AG10803 (cell line): ENCODE results near the gene SDCCAG8.

Experiments used
- DNase-seq: peaks from one replicate; pipeline ENCODE4 v3.0.0; 2010; ENCODE audit warnings: low read depth
- H3K4me3 ChIP-seq: 2 replicates; pipeline ENCODE4 v1.5.1; 2011; ENCODE audit warnings: mild to moderate bottlenecking, low read length, control low read depth
- TF ChIP-seq, protein P1 (sequence below): conservative IDR thresholded peaks from 2 replicates; pipeline ENCODE4 v1.5.1; 2011; ENCODE audit warnings: mild to moderate bottlenecking, low read length, control low read depth, inconsistent platforms

The SDCCAG8 gene

DNA sequence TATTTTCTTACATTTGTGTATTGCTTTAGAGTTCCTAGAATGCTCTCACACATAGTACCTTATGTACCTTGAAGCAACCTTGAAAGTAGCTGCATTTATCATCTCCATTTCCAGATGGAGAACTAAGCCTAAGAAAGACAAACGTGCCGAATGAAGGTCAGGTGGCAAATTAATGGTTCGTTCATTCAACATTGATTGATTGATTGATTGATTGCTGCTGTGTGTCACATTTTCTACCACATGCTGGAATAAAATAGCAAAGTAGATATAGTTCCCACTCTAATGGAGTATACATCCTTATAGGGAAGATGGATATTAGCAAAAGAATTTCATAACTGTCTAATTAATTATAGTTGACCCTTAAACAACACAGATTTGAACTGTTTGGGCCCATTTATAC lies 172.2 kb downstream of the SDCCAG8 start:
- no peak overlapping the region for H3K4me3 ChIP-seq
- DNase-seq, result no peak
- TF ChIP-seq, protein P1, sequence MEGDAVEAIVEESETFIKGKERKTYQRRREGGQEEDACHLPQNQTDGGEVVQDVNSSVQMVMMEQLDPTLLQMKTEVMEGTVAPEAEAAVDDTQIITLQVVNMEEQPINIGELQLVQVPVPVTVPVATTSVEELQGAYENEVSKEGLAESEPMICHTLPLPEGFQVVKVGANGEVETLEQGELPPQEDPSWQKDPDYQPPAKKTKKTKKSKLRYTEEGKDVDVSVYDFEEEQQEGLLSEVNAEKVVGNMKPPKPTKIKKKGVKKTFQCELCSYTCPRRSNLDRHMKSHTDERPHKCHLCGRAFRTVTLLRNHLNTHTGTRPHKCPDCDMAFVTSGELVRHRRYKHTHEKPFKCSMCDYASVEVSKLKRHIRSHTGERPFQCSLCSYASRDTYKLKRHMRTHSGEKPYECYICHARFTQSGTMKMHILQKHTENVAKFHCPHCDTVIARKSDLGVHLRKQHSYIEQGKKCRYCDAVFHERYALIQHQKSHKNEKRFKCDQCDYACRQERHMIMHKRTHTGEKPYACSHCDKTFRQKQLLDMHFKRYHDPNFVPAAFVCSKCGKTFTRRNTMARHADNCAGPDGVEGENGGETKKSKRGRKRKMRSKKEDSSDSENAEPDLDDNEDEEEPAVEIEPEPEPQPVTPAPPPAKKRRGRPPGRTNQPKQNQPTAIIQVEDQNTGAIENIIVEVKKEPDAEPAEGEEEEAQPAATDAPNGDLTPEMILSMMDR, result no peak

DNA sequence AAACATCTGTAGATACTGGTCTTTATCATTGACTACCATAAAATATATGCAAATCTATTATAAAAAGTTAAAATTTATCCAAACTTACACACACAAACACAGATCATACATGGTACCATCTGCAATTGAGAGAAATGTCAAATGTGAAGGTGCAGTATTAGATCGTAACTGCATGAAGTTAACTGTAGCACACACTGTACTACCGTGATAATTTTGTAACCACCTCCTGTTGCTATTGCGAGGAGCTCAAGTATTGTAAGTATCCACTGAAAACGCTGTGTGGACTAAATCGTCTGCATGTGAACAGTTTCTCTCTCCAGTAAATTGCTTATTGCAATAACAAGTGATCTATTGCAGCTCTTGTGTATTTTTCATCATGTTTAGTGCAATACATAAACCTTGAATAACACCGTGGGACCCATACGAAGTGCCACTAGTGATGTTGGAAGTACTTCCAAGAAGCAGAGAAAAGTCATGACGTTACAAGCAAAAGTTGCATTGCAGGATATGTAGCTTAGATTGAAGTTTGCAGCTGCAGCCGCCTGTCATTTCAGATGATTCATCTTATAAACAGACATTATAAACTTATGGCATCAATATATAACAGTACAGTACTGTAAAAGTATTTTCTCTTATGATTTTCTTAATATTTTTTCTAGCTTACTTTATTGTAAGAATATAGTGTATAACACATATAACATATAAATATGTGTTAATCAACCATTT lies 172.9 kb downstream of the SDCCAG8 start:
- no peak overlapping the region for H3K4me3 ChIP-seq
- DNase-seq, result no peak
- TF ChIP-seq, protein P1, result no peak

DNA sequence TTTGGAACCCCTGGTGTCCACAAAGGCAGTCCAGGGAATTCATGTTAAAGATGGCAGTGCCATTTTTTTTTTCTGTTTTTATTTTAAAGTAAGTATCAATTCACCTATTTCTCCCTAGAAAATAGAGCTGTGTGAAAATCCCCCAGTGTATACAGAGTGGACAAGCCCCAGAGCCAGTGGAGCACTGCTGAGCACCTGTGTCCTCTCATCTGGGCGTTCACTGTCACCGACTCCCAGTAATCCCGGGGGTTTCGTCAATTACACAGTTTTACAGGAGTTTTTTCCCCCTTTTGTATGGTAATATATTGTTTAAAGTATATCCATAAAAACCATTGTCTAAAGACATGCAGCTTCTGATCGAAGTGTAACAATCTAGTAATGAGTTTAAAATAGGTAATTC lies 175.8 kb downstream of the SDCCAG8 start:
- TF ChIP-seq, protein P1, result no peak
- DNase-seq, result no peak
- H3K4me3 ChIP-seq, result no peak overlapping the region

GRCh38 chr1:243432136-243432535 lies 176.3 kb downstream of the SDCCAG8 start:
- no peak for DNase-seq
- no peak overlapping the region for H3K4me3 ChIP-seq
- TF ChIP-seq, protein P1, result no peak

DNA sequence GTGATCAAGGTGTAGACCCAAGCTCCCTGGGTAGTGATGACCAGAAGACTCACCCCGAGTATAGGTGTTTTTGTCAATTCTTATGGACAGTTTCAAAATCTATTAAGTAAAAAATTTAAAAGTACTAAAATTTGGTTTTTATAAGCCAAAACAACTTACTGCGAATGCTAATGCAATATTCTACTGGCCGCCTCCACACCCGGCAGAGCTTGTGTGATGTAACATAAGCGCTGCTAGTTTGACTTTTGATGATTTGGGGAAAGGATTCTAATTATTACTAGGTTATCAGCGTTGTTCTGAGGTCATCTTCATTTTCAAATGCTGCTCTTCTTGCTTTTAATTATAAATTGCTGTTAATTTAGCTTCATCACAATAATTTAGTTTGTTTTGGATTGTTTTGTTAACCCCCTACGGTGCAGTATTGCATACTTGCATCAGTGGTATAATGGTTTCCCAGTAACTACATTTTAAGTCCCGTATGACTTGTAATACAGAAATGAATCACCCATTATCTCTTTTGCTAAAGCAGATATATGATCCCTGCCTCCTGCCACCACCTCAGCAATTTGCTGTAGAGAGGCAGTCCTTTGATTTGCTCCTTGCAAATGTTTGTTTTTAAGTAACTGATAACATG lies 178.0 kb downstream of the SDCCAG8 start:
- H3K4me3 ChIP-seq, result no peak overlapping the region
- TF ChIP-seq, protein P1, result no peak
- no peak for DNase-seq

DNA sequence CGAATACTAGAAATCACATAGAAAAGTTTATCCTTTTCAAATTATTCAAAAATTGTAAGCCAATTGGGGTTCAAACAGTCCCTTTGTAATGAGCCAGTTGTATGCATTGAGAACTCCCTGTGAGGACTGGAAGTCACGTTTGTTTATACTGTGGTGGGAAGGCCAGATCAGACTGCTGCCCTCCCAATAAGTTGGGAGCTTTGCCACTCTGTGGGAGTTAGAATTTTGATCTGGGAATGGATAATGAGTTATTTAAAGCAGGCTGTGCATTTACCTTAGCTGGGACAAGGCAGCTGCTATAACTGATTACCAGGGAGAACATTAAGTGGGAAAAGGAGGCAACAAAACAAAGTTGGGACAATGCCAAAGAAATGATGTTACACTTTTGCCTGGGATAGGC lies 178.8 kb downstream of the SDCCAG8 start:
- DNase-seq, result no peak
- TF ChIP-seq, protein P1, result no peak
- no peak overlapping the region for H3K4me3 ChIP-seq

- DNase-seq, result no peak
- TF ChIP-seq, protein P1, result no peak
- no peak overlapping the region for H3K4me3 ChIP-seq
These were observed 180.0 kb downstream of the SDCCAG8 start for GRCh38 chr1:243435836-243436235.
